HepG2 (cell line): ENCODE measurements around the gene TLCD5. TPM values are rescaled to one million over a fixed set of nuclear protein-coding genes. Genes with fewer than 3 reads are reported as not detected.

Source experiments
- AHDC1 ChIP-seq: sonication (generic); formaldehyde crosslinking; IDR thresholded peaks from 2 replicates; pipeline ENCODE4 v1.5.1; 2020; ENCODE audit warnings: mild to moderate bottlenecking, missing genetic modification reagents, borderline replicate concordance
- BCL6 ChIP-seq: IDR thresholded peaks from 2 replicates; pipeline ENCODE4 v1.6.1; 2016; ENCODE audit warnings: missing genetic modification reagents, missing compliant biosample characterization
- FOXA3 ChIP-seq: IDR thresholded peaks from 2 replicates; pipeline ENCODE4 v1.6.1; 2016; ENCODE audit warnings: missing genetic modification reagents, missing compliant biosample characterization
- NR2F6 ChIP-seq, 2 experiments: IDR thresholded peaks; 2 replicates each; pipeline ENCODE4 v1.6.1; 2016; ENCODE audit warnings: antibody characterized with exemption in 1 of 2, mild to moderate bottlenecking in 1 of 2
- PCBP1 ChIP-seq: fragments of 200-400 bp; formaldehyde crosslinking; IDR thresholded peaks from 2 replicates; pipeline ENCODE4 v1.6.1; 2017; ENCODE audit warnings: mild to moderate bottlenecking, low read depth, low read length, borderline replicate concordance
- SNAPC4 ChIP-seq: sonication (generic); formaldehyde crosslinking; IDR thresholded peaks from 2 replicates; pipeline ENCODE4 v1.4.0; 2020; ENCODE audit warnings: mild to moderate bottlenecking, missing genetic modification reagents
- TOE1 ChIP-seq: sonication (generic); formaldehyde crosslinking; IDR thresholded peaks from 2 replicates; pipeline ENCODE4 v1.4.0; 2020; ENCODE audit warnings: mild to moderate bottlenecking, missing genetic modification reagents
- XRCC5 ChIP-seq: fragments of 200-400 bp; formaldehyde crosslinking; optimal IDR thresholded peaks from 2 replicates; pipeline ENCODE3; 2017; ENCODE audit warnings: mild to moderate bottlenecking, low read length
- YY1 ChIP-seq: IDR thresholded peaks from 2 replicates; pipeline ENCODE4 v1.6.1; 2011; ENCODE audit warnings: low read length, low read depth, moderate library complexity, mild to moderate bottlenecking; ENCODE audit not compliant: insufficient read depth, insufficient replicate concordance
- ZBTB7A ChIP-seq: sonication (generic); formaldehyde crosslinking; IDR thresholded peaks from 2 replicates; pipeline ENCODE4 v1.8.0; 2022; ENCODE audit warnings: mild to moderate bottlenecking, missing genetic modification reagents
- ZNF121 ChIP-seq: sonication (generic); formaldehyde crosslinking; IDR thresholded peaks from 2 replicates; pipeline ENCODE4 v1.5.0; 2020; ENCODE audit warnings: mild to moderate bottlenecking, missing genetic modification reagents
- ZNF138 ChIP-seq: sonication (generic); formaldehyde crosslinking; IDR thresholded peaks from 2 replicates; pipeline ENCODE4 v1.5.0; 2020; ENCODE audit warnings: mild to moderate bottlenecking, low read depth, missing genetic modification reagents
- polyA plus RNA-seq, 8 experiments: library from polyadenylated mRNA; depleted of rRNA in 3 of 8; stranded (reverse) in 7 of 8; unstranded in 1 of 8; fragments of >200 nt; fragmentation: Illumina TruSeq in 4 of 8; extraction: Trizol in 4 of 8; gene quantifications; 2 replicates each; pipeline versions ENCODE4 v1.2.1 to v1.2.3, GENCODE V29; 2011 to 2016; ENCODE audit warnings: low read depth in 4 of 8, missing spikeins in 1 of 8, mixed read lengths in 1 of 8; ENCODE audit not compliant: insufficient read depth in 1 of 8
- total RNA-seq, 5 experiments: library from RNA; depleted of rRNA; stranded (reverse); fragments of >200 nt; fragmentation: Illumina TruSeq; extraction: Trizol; gene quantifications; 2 replicates each; pipeline ENCODE4 v1.2.3, GENCODE V29; 2016; ENCODE audit warnings: low read depth in 1 of 5
- TF ChIP-seq, protein P1 (sequence below), 2 experiments: sonication (generic) in 1 of 2; formaldehyde crosslinking in 1 of 2; IDR thresholded peaks; 2 replicates each; pipeline versions ENCODE4 v1.5.1 to v1.6.1; 2011 to 2020; ENCODE audit warnings: borderline replicate concordance in 1 of 2, low read depth in 1 of 2, low read length in 1 of 2, mild to moderate bottlenecking in 1 of 2, missing genetic modification reagents in 1 of 2, moderate library complexity in 1 of 2
- TF ChIP-seq, protein P2 (sequence below): sonication (generic); formaldehyde crosslinking; IDR thresholded peaks from 2 replicates; pipeline ENCODE4 v1.4.0; 2020; ENCODE audit warnings: mild to moderate bottlenecking, missing genetic modification reagents

Gene TLCD5
- total and polyA plus RNA-seq, 2 of the 13 experiments (the other 11 are each of a cell fraction or from before 2014, with no cell fraction given), result 6.1 to 7.6 TPM

DNA sequence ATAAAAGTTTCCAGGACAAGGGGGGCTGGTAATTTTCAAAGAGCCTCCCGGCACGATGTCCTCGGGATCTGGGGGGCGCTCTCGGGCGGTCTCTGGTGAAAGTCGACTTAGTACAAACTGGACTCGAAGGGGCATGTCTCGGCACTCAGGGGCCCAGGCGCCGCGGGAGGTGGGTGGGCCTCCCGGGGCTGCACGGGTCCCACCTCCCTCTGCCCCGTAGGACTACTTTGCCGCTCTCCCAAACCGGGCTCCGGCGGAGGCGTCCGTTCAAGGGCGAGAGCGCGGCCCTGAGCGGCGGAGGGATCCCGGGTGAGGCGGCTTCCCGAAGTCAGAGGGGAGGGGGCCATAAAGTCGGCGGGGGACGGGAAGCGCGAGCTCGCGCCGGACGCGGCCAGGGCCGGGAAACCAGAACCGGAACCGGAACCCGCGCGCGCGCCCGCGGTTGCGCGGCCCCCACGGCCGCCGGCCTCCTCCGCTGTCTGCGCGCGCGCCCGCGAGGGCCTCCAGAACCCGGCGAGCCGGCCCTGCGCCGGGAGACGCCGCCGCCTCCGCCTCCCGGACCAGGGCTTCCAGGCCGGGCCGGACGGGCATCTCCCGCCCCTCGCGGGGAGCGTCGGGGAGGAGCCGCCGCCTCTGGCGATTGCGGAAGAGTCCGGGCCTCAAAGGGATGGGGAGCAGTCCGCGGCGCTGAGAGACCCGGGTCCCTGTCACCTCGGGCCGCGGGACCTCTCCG, 11.0 kb downstream of the TLCD5 start, which contains the start of gene ARHGEF12 (continued):
- TF ChIP-seq AHDC1 (CRISPR knock-in tag) (peak; percentile 63; the same call in 1 of the 2 replicates), ZNF138 (CRISPR knock-in tag) (peak; percentile 22; the same call in 1 of the 2 replicates), FOXA3 (CRISPR knock-in tag) (peak; percentile 48; the same call in 1 of the 2 replicates), SNAPC4 (peak; percentile 54; the same call in 1 of the 2 replicates), BCL6 (CRISPR knock-in tag) (peak; percentile 68), TOE1 (CRISPR knock-in tag) (no peak), XRCC5 (peak; percentile 99), NR2F6 (IDR thresholded peaks at IDR 0.05) (no peak), NR2F6 (CRISPR knock-in tag; IDR thresholded peaks at IDR 0.05) (no peak), PCBP1 (peak; percentile 100), ZNF121 (CRISPR knock-in tag) (0 out of 2 replicates have a peak, but pooled peaks have one; percentile 21), ZBTB7A (CRISPR knock-in tag) (0 out of 2 replicates have a peak, but pooled peaks have one; percentile 69), YY1 (peak; percentile 82)
- TF ChIP-seq, protein P1, sequence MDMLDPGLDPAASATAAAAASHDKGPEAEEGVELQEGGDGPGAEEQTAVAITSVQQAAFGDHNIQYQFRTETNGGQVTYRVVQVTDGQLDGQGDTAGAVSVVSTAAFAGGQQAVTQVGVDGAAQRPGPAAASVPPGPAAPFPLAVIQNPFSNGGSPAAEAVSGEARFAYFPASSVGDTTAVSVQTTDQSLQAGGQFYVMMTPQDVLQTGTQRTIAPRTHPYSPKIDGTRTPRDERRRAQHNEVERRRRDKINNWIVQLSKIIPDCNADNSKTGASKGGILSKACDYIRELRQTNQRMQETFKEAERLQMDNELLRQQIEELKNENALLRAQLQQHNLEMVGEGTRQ (IDR thresholded peaks at IDR 0.05; ENCODE audit: low read depth, low read length), result no peak
- TF ChIP-seq, protein P1 (CRISPR knock-in tag; IDR thresholded peaks at IDR 0.05; ENCODE audit: borderline replicate concordance), result peak; percentile 32; the same call in 1 of the 2 replicates
- TF ChIP-seq, protein P2, sequence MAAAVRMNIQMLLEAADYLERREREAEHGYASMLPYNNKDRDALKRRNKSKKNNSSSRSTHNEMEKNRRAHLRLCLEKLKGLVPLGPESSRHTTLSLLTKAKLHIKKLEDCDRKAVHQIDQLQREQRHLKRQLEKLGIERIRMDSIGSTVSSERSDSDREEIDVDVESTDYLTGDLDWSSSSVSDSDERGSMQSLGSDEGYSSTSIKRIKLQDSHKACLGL (CRISPR knock-in tag), result peak; percentile 67
